Motor neuron (in vitro differentiated cells): ENCODE data around the gene ZGLP1. TPM values are rescaled to one million over a fixed set of nuclear protein-coding genes. Genes with fewer than 3 reads are reported as not detected.

Source experiments
- ATAC-seq, 8 experiments: fragments of 200-7000 bp; cut with Tn5 transposase; replicated peaks in 6 of 8; 2 replicates each; pipeline ENCODE4 v1.8.0; 2021; ENCODE audit warnings: mild to moderate bottlenecking in 8 of 8, moderate library complexity in 8 of 8
- H3K27ac ChIP-seq, 2 donors: fragments of 250-450 bp; sonication (Bioruptor Pico); 2 replicates each; pipeline ENCODE4 v1.9.0; 2021; ENCODE audit warnings: antibody characterized with exemption in 2 of 2, mild to moderate bottlenecking in 2 of 2, moderate library complexity in 1 of 2
- H3K4me1 ChIP-seq, 2 donors: fragments of 250-450 bp; sonication (Bioruptor Pico); replicated peaks in 1 of 2; 2 replicates each; pipeline ENCODE4 v1.6.1; 2021; ENCODE audit warnings: antibody characterized with exemption in 2 of 2, mild to moderate bottlenecking in 2 of 2, moderate library complexity in 1 of 2
- H3K4me3 ChIP-seq, 5 donors: fragments of 250-450 bp; sonication (Bioruptor Pico); 2 replicates each; pipeline ENCODE4 v1.9.0; 2021; ENCODE audit warnings: antibody characterized with exemption in 5 of 5, mild to moderate bottlenecking in 5 of 5, moderate library complexity in 4 of 5
- WGBS, 10 experiments: fragments of 450-650 bp; shearing (Covaris generic); methylation state at CpG; one replicate each; pipeline ENCODE4 v1.0.0; 2022; 5-methylcytosine and 5-hydroxymethylcytosine counted together
- in situ Hi-C, 9 experiments: fragments of 400-800 bp; cut with MboI; loops; one replicate each; pipeline ENCODE4 v1.15.0; 2021; ENCODE audit warnings: low sequenced_read_pairs in 9 of 9, low pct_unique_long_range_greater_than_20kb in 2 of 9; ENCODE audit not compliant: unreplicated experiment in 9 of 9
- total RNA-seq, 8 experiments: library from RNA; unstranded; fragments of 300-600 nt; gene quantifications; 2 replicates each; pipeline versions ENCODE4 v1.2.3 to v1.2.4, GENCODE V29; 2022

The ZGLP1 gene
- total RNA-seq, 8 experiments from 2014 or later = 3.4 to 7.2 (median 4.4) TPM

DNA sequence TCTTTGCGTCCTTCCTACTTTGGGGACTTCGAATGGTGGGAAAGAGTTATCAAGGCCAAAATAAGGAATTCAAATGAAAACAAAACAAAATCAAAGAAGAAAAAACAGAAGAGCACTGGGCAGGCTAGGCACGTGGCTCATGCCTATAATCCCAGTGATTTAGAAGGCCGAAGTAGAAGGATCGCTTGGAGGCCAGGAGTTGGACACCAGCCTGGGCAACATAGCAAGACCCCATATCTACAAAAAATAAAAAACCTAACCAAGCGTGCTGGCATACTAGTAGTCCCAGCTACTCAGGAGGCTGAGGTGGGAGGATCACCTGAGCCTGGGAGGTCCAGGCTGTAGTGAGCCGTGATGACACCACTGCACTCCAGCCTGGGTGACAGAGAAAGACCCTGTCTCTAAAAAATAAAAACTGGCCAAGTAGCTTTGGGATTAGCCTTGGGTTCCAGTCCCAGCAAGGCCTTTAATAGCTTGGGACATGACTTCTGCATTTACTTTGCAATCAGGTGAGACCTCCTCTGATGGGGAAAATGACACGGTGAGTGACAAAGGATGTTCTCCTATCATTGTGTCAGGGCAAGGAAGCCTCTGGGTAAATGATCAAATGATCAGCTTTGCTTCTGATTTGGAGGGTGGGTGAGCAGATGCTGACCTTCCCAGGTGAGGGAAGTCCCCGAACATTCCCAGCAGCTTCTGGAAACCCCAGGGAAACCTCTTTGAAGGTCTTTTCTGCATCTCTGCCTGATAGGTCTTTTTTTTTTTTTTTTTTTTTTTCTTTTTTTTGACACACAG lies 31.6 kb downstream of the ZGLP1 start:
- in situ Hi-C loops = loop anchor here in 2 of 9 experiments (10.0 kb wide), 1 partner anchor 107 kb away; the partner anchor contains the start of gene TYK2 (in 2 of the 2)
- Histone ChIP-seq H3K4me1 (no peaks in the 10 kb centered on the region), H3K27ac (no peak overlapping the region), H3K4me3 (no peak overlapping the region)
- 50 to 94% (median 81%) methylated on average over 1 to 9 of the region's 9 CpGs for WGBS, 10 experiments
- no peak for ATAC-seq

DNA sequence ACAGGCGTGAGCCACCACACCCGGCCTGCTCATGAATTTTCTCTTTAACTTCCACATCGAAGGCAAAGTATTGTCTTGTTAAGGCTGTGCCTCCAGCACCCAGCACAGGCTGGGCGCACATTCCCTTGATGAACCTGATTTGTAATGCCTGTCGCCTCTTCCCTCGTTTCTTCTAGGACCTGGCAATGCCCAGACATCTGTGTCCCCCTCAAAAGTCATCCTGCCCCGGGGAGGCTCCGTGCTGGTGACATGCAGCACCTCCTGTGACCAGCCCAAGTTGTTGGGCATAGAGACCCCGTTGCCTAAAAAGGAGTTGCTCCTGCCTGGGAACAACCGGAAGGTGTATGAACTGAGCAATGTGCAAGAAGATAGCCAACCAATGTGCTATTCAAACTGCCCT lies 35.0 kb downstream of the ZGLP1 start:
- in situ Hi-C loops = loop anchor here in 5 of 9 experiments (5.0 to 25.0 kb wide), 4 partner anchors 110 to 337 kb away; partner anchors contain the start of genes TYK2 (in 3 of the 5) and OLFM2 (in 1 of the 5)
- no peak for ATAC-seq

DNA sequence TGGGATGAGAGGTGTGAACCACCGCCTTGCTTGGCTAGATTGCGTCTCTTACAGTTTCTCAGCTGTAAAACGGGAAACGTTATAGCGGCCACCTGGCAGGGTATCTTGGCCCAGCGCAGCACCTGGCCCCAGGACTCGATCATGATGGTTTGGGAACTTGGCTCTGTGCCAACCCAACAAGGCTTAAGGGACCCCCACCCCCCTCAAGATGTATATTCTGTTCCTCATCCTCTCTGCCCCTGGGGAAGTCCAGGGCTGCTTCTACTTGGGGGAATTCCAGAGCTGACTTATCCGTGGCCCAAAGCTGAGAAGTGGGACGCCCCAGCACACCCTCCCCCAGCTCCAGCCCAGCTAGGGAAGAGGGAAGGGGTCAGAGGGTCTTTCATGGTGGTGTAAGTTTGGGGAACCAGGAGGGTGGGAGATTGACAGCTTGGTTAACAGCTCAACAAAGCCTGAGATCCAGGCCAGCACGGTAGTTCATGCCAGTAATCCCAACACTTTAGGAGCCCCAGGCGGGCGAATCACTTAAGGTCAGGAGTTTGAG lies 38.0 kb downstream of the ZGLP1 start:
- 19 to 74% (median 47%) methylated on average over 2 to 3 of the region's 12 CpGs; no CpG with 5 or more reads in 7 of the 10 experiments for WGBS, 10 experiments
- Histone ChIP-seq H3K4me1 (peaks cover 0 to 3% of the 10 kb centered on the region in 2 donors), H3K27ac (no peak overlapping the region), H3K4me3 (peak overlapping the region in 1 of 5 donors; percentile 32)
- in situ Hi-C loops = loop anchor here in 5 of 9 experiments (5.0 to 25.0 kb wide), 4 partner anchors 113 to 334 kb away; partner anchors contain the start of genes TYK2 (in 3 of the 5) and OLFM2 (in 1 of the 5)
- ATAC-seq = peak in 2 of 8 experiments; percentile 1 to 4

More for the DNA sequence above, 35.0 kb downstream of the ZGLP1 start:
- Histone ChIP-seq H3K4me1 (peaks cover 0 to 2% of the 10 kb centered on the region in 2 donors), H3K27ac (no peak overlapping the region), H3K4me3 (no peak overlapping the region)
- WGBS, 10 experiments = 55 to 100% (median 86%) methylated on average over 1 to 9 of the region's 10 CpGs; no CpG with 5 or more reads in 3 of the 10 experiments

DNA sequence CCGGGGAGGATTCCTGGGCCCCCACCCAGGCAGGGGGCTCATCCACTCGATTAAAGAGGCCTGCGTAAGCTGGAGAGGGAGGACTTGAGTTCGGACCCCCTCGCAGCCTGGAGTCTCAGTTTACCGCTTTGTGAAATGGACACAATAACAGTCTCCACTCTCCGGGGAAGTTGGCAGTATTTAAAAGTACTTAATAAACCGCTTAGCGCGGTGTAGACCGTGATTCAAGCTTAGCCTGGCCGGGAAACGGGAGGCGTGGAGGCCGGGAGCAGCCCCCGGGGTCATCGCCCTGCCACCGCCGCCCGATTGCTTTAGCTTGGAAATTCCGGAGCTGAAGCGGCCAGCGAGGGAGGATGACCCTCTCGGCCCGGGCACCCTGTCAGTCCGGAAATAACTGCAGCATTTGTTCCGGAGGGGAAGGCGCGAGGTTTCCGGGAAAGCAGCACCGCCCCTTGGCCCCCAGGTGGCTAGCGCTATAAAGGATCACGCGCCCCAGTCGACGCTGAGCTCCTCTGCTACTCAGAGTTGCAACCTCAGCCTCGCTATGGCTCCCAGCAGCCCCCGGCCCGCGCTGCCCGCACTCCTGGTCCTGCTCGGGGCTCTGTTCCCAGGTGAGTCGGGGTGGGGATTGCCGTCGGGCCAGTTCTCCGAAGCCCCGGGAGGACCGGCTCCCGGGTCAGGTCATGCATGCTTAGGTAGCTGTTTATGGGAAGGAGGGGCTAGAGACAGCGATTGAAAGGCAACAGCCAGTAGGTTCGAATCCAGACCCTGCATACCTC lies 38.8 kb downstream of the ZGLP1 start, which contains the start of gene ICAM1:
Gene ICAM1 (plus strand): TSS at position 505 of the 779 bp plus-strand sequence. CDS start 40 bp downstream, at position 545.
- peak within 1 kb of the TSS in 3 of 5 donors; percentile 14 to 32 (median 20) for H3K4me3 ChIP-seq
- ATAC-seq = peak; percentile 39 to 77 (median 64)
- 0 to 8% (median 0%) methylated on average over 3 to 9 of the region's 51 CpGs; no CpG with 5 or more reads in 5 of the 10 experiments for WGBS, 10 experiments
- in situ Hi-C loops = loop anchor here in 5 of 9 experiments (5.0 to 25.0 kb wide), 4 partner anchors 114 to 334 kb away; partner anchors contain the start of genes TYK2 (in 3 of the 5) and OLFM2 (in 1 of the 5)
- H3K4me1 ChIP-seq = peaks cover 0 to 3% of the 10 kb centered on the region in 2 donors
- H3K27ac ChIP-seq = peak within 1 kb of the TSS in 1 of 2 donors; percentile 5

DNA sequence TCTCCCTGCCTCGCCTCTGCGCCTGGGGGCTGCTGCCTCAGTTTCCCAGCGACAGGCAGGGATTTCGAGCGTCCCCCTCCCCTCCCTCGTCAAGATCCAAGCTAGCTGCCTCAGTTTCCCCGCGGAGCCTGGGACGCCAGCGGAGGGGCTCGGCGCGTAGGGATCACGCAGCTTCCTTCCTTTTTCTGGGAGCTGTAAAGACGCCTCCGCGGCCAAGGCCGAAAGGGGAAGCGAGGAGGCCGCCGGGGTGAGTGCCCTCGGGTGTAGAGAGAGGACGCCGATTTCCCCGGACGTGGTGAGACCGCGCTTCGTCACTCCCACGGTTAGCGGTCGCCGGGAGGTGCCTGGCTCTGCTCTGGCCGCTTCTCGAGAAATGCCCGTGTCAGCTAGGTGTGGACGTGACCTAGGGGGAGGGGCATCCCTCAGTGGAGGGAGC lies 39.4 kb downstream of the ZGLP1 start:
- 3 to 19% (median 15%) methylated on average over 1 to 17 of the region's 37 CpGs; no CpG with 5 or more reads in 6 of the 10 experiments for WGBS, 10 experiments
- in situ Hi-C loops = loop anchor here in 5 of 9 experiments (5.0 to 25.0 kb wide), 4 partner anchors 115 to 333 kb away; partner anchors contain the start of genes TYK2 (in 3 of the 5) and OLFM2 (in 1 of the 5)
- Histone ChIP-seq H3K27ac (no peak overlapping the region), H3K4me1 (peaks cover 0 to 3% of the 10 kb centered on the region in 2 donors), H3K4me3 (peak overlapping the region in 1 of 5 donors; percentile 32)
- peak in 4 of 8 experiments; percentile 4 to 16 (median 7) for ATAC-seq

DNA sequence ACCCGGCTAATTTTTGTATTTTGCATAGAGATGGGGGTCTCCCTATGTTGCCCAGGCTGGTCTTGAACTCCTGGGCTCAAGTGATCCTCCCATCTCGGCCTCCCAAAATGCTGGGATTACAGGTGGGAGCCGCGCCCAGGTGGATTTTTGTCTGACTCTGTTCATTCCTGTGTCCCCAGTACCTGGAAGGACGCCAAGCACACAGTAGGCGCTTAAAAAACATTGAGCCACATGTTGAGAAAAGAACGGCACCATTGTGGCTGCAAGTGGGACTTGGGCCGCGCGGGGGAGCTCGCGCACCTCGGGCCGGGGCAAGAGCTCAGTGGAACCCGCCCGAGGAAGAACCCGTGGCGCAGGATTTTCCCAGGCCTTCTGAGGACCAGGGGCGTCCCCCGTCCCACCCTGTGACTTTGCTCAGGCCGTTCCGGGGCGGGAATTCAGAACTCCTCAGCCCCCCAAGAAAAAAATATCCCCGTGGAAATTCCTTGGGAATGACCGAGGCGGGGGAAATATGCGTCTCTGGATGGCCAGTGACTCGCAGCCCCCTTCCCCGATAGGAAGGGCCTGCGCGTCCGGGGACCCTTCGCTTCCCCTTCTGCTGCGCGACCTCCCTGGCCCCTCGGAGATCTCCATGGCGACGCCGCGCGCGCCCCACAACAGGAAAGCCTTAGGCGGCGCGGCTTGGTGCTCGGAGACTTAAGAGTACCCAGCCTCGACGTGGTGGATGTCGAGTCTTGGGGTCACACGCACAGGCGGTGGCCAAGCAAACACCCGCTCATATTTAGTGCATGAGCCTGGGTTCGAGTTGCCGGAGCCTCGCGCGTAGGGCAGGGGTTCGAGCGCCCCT lies 40.1 kb downstream of the ZGLP1 start:
- Histone ChIP-seq H3K4me3 (peak overlapping the region in 3 of 5 donors; percentile 8 to 32 (median 16)), H3K27ac (no peak overlapping the region), H3K4me1 (peaks cover 0 to 3% of the 10 kb centered on the region in 2 donors)
- WGBS, 10 experiments = 0 to 67% (median 5%) methylated on average over 1 to 16 of the region's 59 CpGs; no CpG with 5 or more reads in 2 of the 10 experiments
- in situ Hi-C loops = loop anchor here (5.0 to 25.0 kb wide), 5 partner anchors 113 to 332 kb away; partner anchors contain the start of genes TYK2 (in 8 of the 9) and OLFM2 (in 1 of the 9)
- ATAC-seq = peak; percentile 17 to 88 (median 76)

DNA sequence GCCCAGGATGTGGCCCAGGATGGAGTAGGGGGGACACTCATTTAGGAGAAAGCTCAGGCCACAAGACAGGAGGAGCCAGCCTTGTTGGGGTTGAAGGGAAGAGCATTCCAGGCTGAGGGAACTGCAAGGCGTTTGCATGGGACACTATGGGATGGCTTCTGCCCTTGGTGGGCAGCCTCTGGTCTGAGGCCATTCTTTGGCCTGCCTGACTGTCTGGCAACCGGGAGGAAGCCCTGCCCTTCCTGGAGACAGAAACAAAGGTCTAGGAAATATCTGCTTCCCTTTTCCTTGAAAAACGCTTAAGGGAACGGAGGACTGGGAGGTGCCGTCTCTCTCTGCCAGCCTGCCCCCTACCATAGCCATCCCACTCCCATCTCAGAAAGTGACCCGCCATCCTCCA lies 41.5 kb downstream of the ZGLP1 start:
- H3K4me1 ChIP-seq = peaks cover 0 to 3% of the 10 kb centered on the region in 2 donors
- in situ Hi-C loops = loop anchor here in 6 of 9 experiments (5.0 to 25.0 kb wide), 4 partner anchors 114 to 331 kb away; partner anchors contain the start of genes TYK2 (in 6 of the 6) and OLFM2 (in 1 of the 6)
- no peak overlapping the region for H3K4me3 ChIP-seq
- no peak overlapping the region for H3K27ac ChIP-seq
- WGBS, 10 experiments = 0 to 80% (median 38%) methylated on average over 1 to 5 of the region's 6 CpGs; no CpG with 5 or more reads in 4 of the 10 experiments
- no peak for ATAC-seq

DNA sequence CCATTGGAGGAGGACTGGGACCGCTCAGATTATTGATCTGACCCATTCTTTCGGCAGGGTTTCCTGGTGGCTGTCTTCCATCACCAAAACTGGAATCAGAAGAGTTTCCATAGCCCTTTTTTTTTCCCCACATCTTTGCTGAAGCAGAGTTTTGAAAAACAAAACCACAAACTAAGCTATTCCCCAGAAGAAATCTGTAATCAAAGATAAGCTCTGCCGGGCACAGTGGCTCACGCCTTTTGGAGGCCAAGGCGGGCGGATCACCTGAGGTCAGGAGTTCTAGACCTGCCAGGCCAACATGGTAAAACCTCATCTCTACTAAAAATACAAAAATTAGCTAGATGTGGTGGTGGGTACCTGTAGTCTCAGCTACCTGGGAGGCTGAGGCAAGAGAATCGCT lies 42.9 kb downstream of the ZGLP1 start:
- H3K4me1 ChIP-seq = peaks cover 0 to 3% of the 10 kb centered on the region in 2 donors
- no peak overlapping the region for H3K27ac ChIP-seq
- WGBS, 10 experiments = 58 to 100% (median 86%) methylated on average over 1 to 7 of the region's 7 CpGs; no CpG with 5 or more reads in 2 of the 10 experiments
- in situ Hi-C loops = loop anchor here in 6 of 9 experiments (5.0 to 25.0 kb wide), 4 partner anchors 116 to 329 kb away; partner anchors contain the start of genes TYK2 (in 6 of the 6) and OLFM2 (in 1 of the 6)
- H3K4me3 ChIP-seq = no peak overlapping the region
- ATAC-seq = no peak

DNA sequence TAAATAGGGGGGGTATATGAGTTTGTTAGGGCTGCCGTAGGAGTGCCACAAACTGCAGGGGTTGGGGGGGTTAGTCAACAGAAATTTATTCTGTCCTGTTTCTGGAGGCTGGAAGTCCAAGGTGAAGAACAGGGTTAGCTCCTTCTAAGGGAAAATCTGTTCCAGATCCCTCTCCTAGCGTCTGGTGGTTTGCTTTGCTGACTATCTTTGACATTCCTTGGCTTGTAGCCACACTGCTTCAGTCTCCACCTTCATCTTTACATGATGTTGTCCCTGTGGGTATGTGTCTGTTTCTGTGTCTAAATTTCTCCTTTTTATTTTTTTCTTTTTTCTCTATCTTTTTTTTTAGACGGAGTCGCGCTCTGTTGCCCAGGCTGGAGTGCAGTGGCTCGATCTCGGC lies 46.8 kb downstream of the ZGLP1 start:
- in situ Hi-C loops = loop anchor here in 5 of 9 experiments (10.0 to 25.0 kb wide), 3 partner anchors 122 to 325 kb away; partner anchors contain the start of genes TYK2 (in 5 of the 5) and OLFM2 (in 1 of the 5)
- no peak overlapping the region for H3K4me3 ChIP-seq
- peaks cover 0 to 3% of the 10 kb centered on the region in 2 donors for H3K4me1 ChIP-seq
- WGBS, 10 experiments = 58 to 100% (median 85%) methylated on average over 2 to 5 of the region's 7 CpGs; no CpG with 5 or more reads in 2 of the 10 experiments
- peak in 1 of 8 experiments; percentile 9 for ATAC-seq
- no peak overlapping the region for H3K27ac ChIP-seq

DNA sequence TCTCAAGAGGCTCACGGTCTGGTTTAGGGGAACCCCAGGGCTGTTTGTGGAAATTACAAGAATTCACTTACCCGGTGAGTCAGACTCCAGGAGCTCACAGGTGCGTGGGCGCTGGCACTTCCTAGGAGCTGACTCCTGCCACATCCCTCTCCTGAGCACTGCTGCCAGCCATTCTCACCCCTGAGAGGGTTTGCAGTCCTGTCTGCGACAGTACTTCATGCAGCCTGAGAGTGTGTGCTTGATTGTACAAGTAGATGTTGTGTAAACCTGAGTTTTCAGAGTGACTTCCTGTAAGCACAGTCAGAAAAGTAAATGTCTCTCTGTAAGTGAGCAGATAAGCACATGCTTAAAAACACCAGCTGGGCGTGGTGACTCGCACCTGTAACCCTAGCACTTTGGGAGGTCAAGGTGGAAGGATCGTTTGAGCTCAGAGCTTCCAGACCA lies 49.5 kb downstream of the ZGLP1 start:
- Histone ChIP-seq H3K27ac (no peak overlapping the region), H3K4me1 (peaks cover 0 to 3% of the 10 kb centered on the region in 2 donors), H3K4me3 (no peak overlapping the region)
- in situ Hi-C loops = loop anchor here in 5 of 9 experiments (10.0 to 25.0 kb wide), 3 partner anchors 125 to 323 kb away; partner anchors contain the start of genes TYK2 (in 5 of the 5) and OLFM2 (in 1 of the 5)
- ATAC-seq = no peak
- WGBS, 10 experiments = 71 to 95% (median 80%) methylated on average over 1 to 8 of the region's 8 CpGs; no CpG with 5 or more reads in 5 of the 10 experiments
